HCT116 (cell line): ENCODE results near the gene TAF5L. TPM values are rescaled to one million over a fixed set of nuclear protein-coding genes. Genes with fewer than 3 reads are reported as not detected.

Experiments used
- ATAC-seq: fragments of 200-7000 bp; cut with Tn5 transposase; 2 replicates; pipeline ENCODE4 v1.9.1; 2020; ENCODE audit warnings: mild to moderate bottlenecking, moderate library complexity
- BruUV-seq: library from RNA; stranded (reverse); fragments of 400-500 nt; replicated peaks from 2 replicates; lab custom pipeline; 2021; lab: Mats Ljungman, UMichigan
- CTCF ChIA-PET: fragments of 300-600 bp; sonication (Branson Sonifier 250); formaldehyde crosslinking; loops from one replicate; lab custom pipeline; 2021; ENCODE audit warnings: antibody characterized with exemption; lab: Charles Lee
- POLR2A ChIA-PET: fragments of 300-600, 350-600 bp; sonication (Branson Sonifier 250); formaldehyde crosslinking; loops from one replicate; lab custom pipeline; 2021; ENCODE audit warnings: antibody characterized with exemption; lab: Charles Lee
- RAD21 ChIA-PET, 2 experiments: fragments of 300-600 bp; sonication (Branson Sonifier 250); formaldehyde crosslinking; loops; one replicate each; lab custom pipeline; 2023; ENCODE audit warnings: low total read pairs in 2 of 2; ENCODE audit not compliant: uncharacterized antibody in 2 of 2, unreplicated experiment in 2 of 2, low non-redundant PET in 1 of 2; lab: Charles Lee
- DNase-seq: peaks from one replicate; pipeline ENCODE4 v3.0.0-alpha.2; 2010; ENCODE audit warnings: low read depth, low spot score
- H2AFZ ChIP-seq: fragments of 200-600 bp; shearing (Covaris generic), sonication (generic); 2 replicates; pipeline ENCODE4 v1.6.1; 2017; ENCODE audit warnings: low read depth, mixed run types, mixed read lengths, antibody characterized with exemption, low read length; ENCODE audit not compliant: poor library complexity, severe bottlenecking
- H3K27ac ChIP-seq: 2 replicates; pipeline ENCODE4 v1.5.1; 2012; ENCODE audit warnings: low read depth, low read length
- H3K27me3 ChIP-seq: fragments of 200-600 bp; sonication (generic); 2 replicates; pipeline ENCODE4 v1.6.1; 2016; ENCODE audit warnings: mixed run types, low read length, mixed read lengths; ENCODE audit not compliant: insufficient read depth
- H3K36me3 ChIP-seq, 2 experiments: fragments of 200-500 bp in 1 of 2; fragments of 200-600 bp in 1 of 2; sonication (Bioruptor generic) in 1 of 2; sonication (generic) in 1 of 2; 2 replicates each; pipeline versions ENCODE4 v1.5.1 to v1.6.1; 2014 to 2016; ENCODE audit warnings: low read length in 2 of 2, inconsistent platforms in 1 of 2, mixed read lengths in 1 of 2, mixed run types in 1 of 2; ENCODE audit not compliant: insufficient read depth in 2 of 2, control insufficient read depth in 1 of 2
- H3K4me1 ChIP-seq, 2 experiments: fragments of 200-600 bp in 1 of 2; sonication (generic) in 1 of 2; 2 replicates each; pipeline versions ENCODE4 v1.5.1 to v1.6.1; 2012 to 2017; ENCODE audit warnings: low read length in 2 of 2, inconsistent platforms in 1 of 2, mild to moderate bottlenecking in 1 of 2, mixed read lengths in 1 of 2, mixed run types in 1 of 2, moderate library complexity in 1 of 2; ENCODE audit not compliant: insufficient read depth in 2 of 2, control insufficient read depth in 1 of 2
- H3K4me2 ChIP-seq: fragments of 200-600 bp; sonication (generic); 2 replicates; pipeline ENCODE4 v1.6.1; 2017; ENCODE audit warnings: mixed run types, low read length, mixed read lengths
- H3K4me3 ChIP-seq, 2 experiments: fragments of 200-600 bp in 1 of 2; sonication (generic) in 1 of 2; replicated peaks in 1 of 2; 2 replicates each; pipeline ENCODE4 v1.5.1; 2011 to 2016; ENCODE audit warnings: low read length in 2 of 2, control low read depth in 1 of 2, low read depth in 1 of 2, mild to moderate bottlenecking in 1 of 2, mixed read lengths in 1 of 2, mixed run types in 1 of 2
- H3K79me2 ChIP-seq: fragments of 200-600 bp; sonication (generic); 2 replicates; pipeline ENCODE4 v1.6.1; 2017; ENCODE audit warnings: mild to moderate bottlenecking, mixed run types, low read length, moderate library complexity, mixed read lengths; ENCODE audit not compliant: insufficient read depth
- H3K9ac ChIP-seq: fragments of 200-600 bp; sonication (generic); 2 replicates; pipeline ENCODE4 v1.6.1; 2016; ENCODE audit warnings: low read length, mixed read lengths
- H3K9me2 ChIP-seq: fragments of 200-600 bp; sonication (generic), shearing (Covaris generic); 2 replicates; pipeline ENCODE4 v1.6.1; 2017; ENCODE audit warnings: mixed run types, mild to moderate bottlenecking, moderate library complexity; ENCODE audit not compliant: insufficient read depth
- H3K9me3 ChIP-seq, 2 experiments: fragments of 200-500 bp in 1 of 2; fragments of 200-600 bp in 1 of 2; sonication (Bioruptor generic) in 1 of 2; sonication (generic) in 1 of 2; 2 replicates each; pipeline ENCODE4 v1.6.1; 2014 to 2017; ENCODE audit warnings: low read length in 2 of 2, mixed read lengths in 2 of 2, inconsistent platforms in 1 of 2, low read depth in 1 of 2, mild to moderate bottlenecking in 1 of 2, mixed run types in 1 of 2, moderate library complexity in 1 of 2; ENCODE audit not compliant: control insufficient read depth in 1 of 2, insufficient read depth in 1 of 2
- H4K20me1 ChIP-seq: fragments of 200-600 bp; sonication (generic), shearing (Covaris generic); 2 replicates; pipeline ENCODE4 v1.6.1; 2017; ENCODE audit warnings: mixed run types, mild to moderate bottlenecking, moderate library complexity; ENCODE audit not compliant: insufficient read depth
- EGR1 ChIP-seq: IDR thresholded peaks from 2 replicates; pipeline ENCODE4 v1.6.1; 2012; ENCODE audit warnings: low read depth
- EZH2phosphoT487 ChIP-seq: fragments of 200-600 bp; IDR thresholded peaks from 2 replicates; pipeline ENCODE4 v1.6.1; 2018; ENCODE audit warnings: antibody characterized with exemption, borderline replicate concordance
- JUND ChIP-seq: IDR thresholded peaks from 2 replicates; pipeline ENCODE4 v1.6.1; 2012
- POLR2AphosphoS5 ChIP-seq: IDR thresholded peaks from 2 replicates; pipeline ENCODE4 v1.6.1; 2011; ENCODE audit warnings: mild to moderate bottlenecking, low read depth, low read length, moderate library complexity
- RAD21 ChIP-seq: IDR thresholded peaks from 2 replicates; pipeline ENCODE4 v1.6.1; 2012; ENCODE audit warnings: low read depth, mild to moderate bottlenecking
- ZNF274 ChIP-seq: fragments of 200-500 bp; sonication (Bioruptor generic); IDR thresholded peaks from 2 replicates; pipeline ENCODE4 v1.6.1; 2014; ENCODE audit warnings: mild to moderate bottlenecking, low read depth, low read length, inconsistent platforms
- intact Hi-C: fragments of 100-400 bp; cut with micrococcal nuclease; formaldehyde crosslinking; loops from 2 replicates; pipeline ENCODE4 v1.10.0; 2022
- total RNA-seq: library from RNA; stranded (reverse); gene quantifications from one replicate; pipeline ENCODE4 v1.2.1, GENCODE V29; 2021; ENCODE audit not compliant: unreplicated experiment
- TF ChIP-seq, protein P1 (sequence below): IDR thresholded peaks from 2 replicates; pipeline ENCODE4 v1.6.1; 2012

TAF5L gene
- total RNA-seq, 1 experiment from 2014 or later, result 22.4 TPM

DNA sequence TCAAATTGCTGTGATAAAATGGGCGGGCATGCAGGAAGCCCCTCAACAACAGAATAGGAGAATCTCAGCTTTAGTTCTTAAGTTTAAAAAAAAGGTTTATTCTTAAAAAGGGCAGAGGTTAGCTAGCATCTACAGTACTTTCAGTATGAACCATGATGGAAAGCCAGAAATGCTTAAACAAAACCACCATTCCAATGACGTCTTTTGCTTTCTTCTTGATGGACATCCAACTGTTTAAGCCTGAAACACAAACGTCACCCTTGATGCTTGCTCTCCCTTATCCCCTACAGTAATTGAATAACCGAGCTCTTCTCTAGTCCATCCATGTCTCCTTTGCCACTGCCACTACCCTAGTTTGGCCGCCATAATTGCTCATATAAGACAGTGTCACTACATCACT is 25.7 kb downstream of the TAF5L start:
- TF ChIP-seq EGR1, result no peak
- no peak for TF ChIP-seq ZNF274
- TF ChIP-seq RAD21, result no peak
- TF ChIP-seq EZH2phosphoT487, result no peak
- intact Hi-C loops, result no loop called here
- H3K4me3 ChIP-seq, result no peak overlapping the region
- no peaks in the 10 kb centered on the region; the same call in 1 of the 2 replicates for H4K20me1 ChIP-seq
- H3K79me2 ChIP-seq, result peaks cover 14% of the 10 kb centered on the region
- no peak overlapping the region for H3K4me2 ChIP-seq
- H3K9me3 ChIP-seq, result no peaks in the 10 kb centered on the region
- no peaks in the 10 kb centered on the region for H3K4me1 ChIP-seq
- H3K27ac ChIP-seq, result no peak overlapping the region
- CTCF ChIA-PET, result no interaction called here
- no peaks in the 10 kb centered on the region for H3K9me2 ChIP-seq
- DNase-seq (no peak), ATAC-seq (no peak)
- RAD21 ChIA-PET, result no interaction called here
- POLR2A ChIA-PET, result no interaction called here
- BruUV-seq, result no TSS peak
- peaks cover 11 to 26% of the 10 kb centered on the region in 2 experiments; a peak in 3 of 4 replicates for H3K36me3 ChIP-seq
- H3K27me3 ChIP-seq, result no peaks in the 10 kb centered on the region
- no peak overlapping the region for H3K9ac ChIP-seq
- no peak overlapping the region for H2AFZ ChIP-seq

DNA sequence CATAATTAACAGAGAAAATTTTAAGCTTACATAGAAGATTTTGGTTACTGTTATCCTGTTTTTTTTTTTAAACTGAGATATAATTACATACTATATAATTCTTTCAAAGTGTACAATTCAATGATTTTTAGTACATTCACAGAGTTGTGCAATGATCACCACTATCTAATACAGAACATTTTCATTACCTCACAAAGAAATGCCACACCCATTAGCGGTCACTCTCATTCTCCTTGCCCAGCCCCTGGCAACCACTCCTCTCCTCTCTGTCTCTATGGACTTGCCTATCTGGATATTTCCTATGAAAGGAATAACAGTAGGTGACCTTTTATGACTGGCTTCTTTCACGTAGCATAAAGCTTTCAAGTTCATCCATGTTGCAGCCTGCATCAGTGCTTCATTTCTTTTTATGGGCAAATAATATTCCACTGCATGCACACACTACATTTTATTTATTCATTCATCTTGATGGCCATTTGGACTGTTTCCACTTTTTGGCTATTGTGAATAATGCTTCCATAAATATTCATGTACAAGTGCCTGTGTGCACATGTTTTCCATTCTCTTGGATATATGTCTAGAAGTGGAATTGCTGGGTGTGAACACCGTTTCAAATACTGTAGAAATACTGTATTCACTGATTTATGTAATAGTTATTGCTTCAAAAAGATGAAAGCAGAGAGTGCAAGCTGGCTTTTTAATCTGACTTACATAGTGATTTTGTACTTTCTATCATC is 26.5 kb downstream of the TAF5L start:
- Histone ChIP-seq H3K9me3 (no peaks in the 10 kb centered on the region), H3K9ac (no peak overlapping the region), H4K20me1 (no peaks in the 10 kb centered on the region; the same call in 1 of the 2 replicates), H3K4me3 (no peak overlapping the region), H3K27me3 (no peaks in the 10 kb centered on the region), H3K36me3 (peaks cover 15 to 26% of the 10 kb centered on the region in 2 experiments; a peak in 3 of 4 replicates), H2AFZ (no peak overlapping the region), H3K27ac (no peak overlapping the region), H3K79me2 (peaks cover 14% of the 10 kb centered on the region), H3K4me1 (no peaks in the 10 kb centered on the region), H3K4me2 (no peak overlapping the region), H3K9me2 (no peaks in the 10 kb centered on the region)
- no peak for DNase-seq
- ChIA-PET RAD21 (no interaction called here), POLR2A (no interaction called here), CTCF (no interaction called here)
- intact Hi-C loops, result no loop called here
- no TSS peak for BruUV-seq
- TF ChIP-seq JUND (no peak), EZH2phosphoT487 (no peak), POLR2AphosphoS5 (no peak)
- TF ChIP-seq, protein P1, sequence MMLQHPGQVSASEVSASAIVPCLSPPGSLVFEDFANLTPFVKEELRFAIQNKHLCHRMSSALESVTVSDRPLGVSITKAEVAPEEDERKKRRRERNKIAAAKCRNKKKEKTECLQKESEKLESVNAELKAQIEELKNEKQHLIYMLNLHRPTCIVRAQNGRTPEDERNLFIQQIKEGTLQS, result no peak
- ATAC-seq, result no peak
